Parathyroid adenoma (tissue), 2 donors: Measurements from ENCODE around the gene TP53I13.

ENCODE experiments used
- H2AFZ ChIP-seq: fragments of 300-600 bp; sonication (generic); one replicate; pipeline ENCODE4 v1.7.0; 2017; ENCODE audit warnings: antibody characterized with exemption, mild to moderate bottlenecking
- H3K27ac ChIP-seq: fragments of 300-600 bp; sonication (generic); one replicate; pipeline ENCODE4 v1.7.0; 2017
- H3K27me3 ChIP-seq: fragments of 300-600 bp; sonication (generic); one replicate; pipeline ENCODE4 v1.7.0; 2017; ENCODE audit warnings: low read length; ENCODE audit not compliant: control insufficient read depth, insufficient read depth
- H3K36me3 ChIP-seq: fragments of 300-600 bp; sonication (generic); one replicate; pipeline ENCODE4 v1.7.0; 2017; ENCODE audit warnings: low read length; ENCODE audit not compliant: control insufficient read depth, insufficient read depth
- H3K4me1 ChIP-seq: fragments of 300-600 bp; sonication (generic); one replicate; pipeline ENCODE4 v1.7.0; 2017; ENCODE audit warnings: control low read depth
- H3K4me2 ChIP-seq: fragments of 300-600 bp; sonication (generic); one replicate; pipeline ENCODE4 v1.7.0; 2017; ENCODE audit warnings: low read length
- H3K4me3 ChIP-seq: fragments of 300-600 bp; sonication (generic); one replicate; pipeline ENCODE4 v1.7.0; 2017; ENCODE audit warnings: low read depth, low read length
- H3K79me2 ChIP-seq: fragments of 300-600 bp; sonication (generic); one replicate; pipeline ENCODE4 v1.7.0; 2017; ENCODE audit warnings: control low read depth
- H3K9ac ChIP-seq: fragments of 300-600 bp; sonication (generic); one replicate; pipeline ENCODE4 v1.7.0; 2017; ENCODE audit warnings: mild to moderate bottlenecking
- H3K9me3 ChIP-seq: fragments of 300-600 bp; sonication (generic); one replicate; pipeline ENCODE4 v1.7.0; 2017; ENCODE audit warnings: low read length; ENCODE audit not compliant: control insufficient read depth
- CTCF ChIP-seq: fragments of 300-600 bp; sonication (generic); IDR thresholded peaks from one replicate; pipeline ENCODE4 v1.7.0; 2017; ENCODE audit warnings: antibody characterized with exemption, mild to moderate bottlenecking
- donor health status: primary hyperparathyroidism.

TP53I13 gene

GRCh38 chr17:29573558-29573869, 5.0 kb downstream of the TP53I13 start:
- no peak overlapping the region for H3K4me2 ChIP-seq
- H3K36me3 ChIP-seq, result no peaks in the 10 kb centered on the region
- no peak overlapping the region for H3K4me3 ChIP-seq
- no peaks in the 10 kb centered on the region for H3K27me3 ChIP-seq
- H3K9me3 ChIP-seq, result no peaks in the 10 kb centered on the region
- no peak overlapping the region for H2AFZ ChIP-seq
- H3K4me1 ChIP-seq, result peaks cover 8% of the 10 kb centered on the region
- no peak overlapping the region for H3K9ac ChIP-seq
- TF ChIP-seq CTCF, result no peak
- no peaks in the 10 kb centered on the region for H3K79me2 ChIP-seq
- no peak overlapping the region for H3K27ac ChIP-seq

- H3K9me3 ChIP-seq, result no peaks in the 10 kb centered on the region
- no peaks in the 10 kb centered on the region for H3K27me3 ChIP-seq
- no peak overlapping the region for H3K9ac ChIP-seq
- TF ChIP-seq CTCF, result no peak
- no peak overlapping the region for H3K4me3 ChIP-seq
- no peak overlapping the region for H2AFZ ChIP-seq
- H3K79me2 ChIP-seq, result no peaks in the 10 kb centered on the region
- no peak overlapping the region for H3K27ac ChIP-seq
- no peak overlapping the region for H3K4me2 ChIP-seq
- no peaks in the 10 kb centered on the region for H3K36me3 ChIP-seq
- peaks cover 3% of the 10 kb centered on the region for H3K4me1 ChIP-seq
Observed at GRCh38 chr17:29573871-29574731, 5.6 kb downstream of the TP53I13 start.

GRCh38 chr17:29574732-29575510, 6.4 kb downstream of the TP53I13 start:
- no peak overlapping the region for H2AFZ ChIP-seq
- H3K36me3 ChIP-seq, result no peaks in the 10 kb centered on the region
- H3K27ac ChIP-seq, result no peak overlapping the region
- H3K9ac ChIP-seq, result no peak overlapping the region
- TF ChIP-seq CTCF, result no peak
- no peak overlapping the region for H3K4me3 ChIP-seq
- H3K4me2 ChIP-seq, result no peak overlapping the region
- H3K79me2 ChIP-seq, result peaks cover 4% of the 10 kb centered on the region
- no peaks in the 10 kb centered on the region for H3K4me1 ChIP-seq
- H3K9me3 ChIP-seq, result no peaks in the 10 kb centered on the region
- H3K27me3 ChIP-seq, result no peaks in the 10 kb centered on the region

- H3K4me1 ChIP-seq, result no peaks in the 10 kb centered on the region
- no peak for TF ChIP-seq CTCF
- H2AFZ ChIP-seq, result no peak overlapping the region
- no peaks in the 10 kb centered on the region for H3K9me3 ChIP-seq
- H3K4me3 ChIP-seq, result no peak overlapping the region
- no peaks in the 10 kb centered on the region for H3K27me3 ChIP-seq
- H3K4me2 ChIP-seq, result no peak overlapping the region
- H3K9ac ChIP-seq, result no peak overlapping the region
- peaks cover 7% of the 10 kb centered on the region for H3K79me2 ChIP-seq
- no peaks in the 10 kb centered on the region for H3K36me3 ChIP-seq
- H3K27ac ChIP-seq, result no peak overlapping the region
Observed at GRCh38 chr17:29575511-29576213, 7.2 kb downstream of the TP53I13 start.
